Neural cell (in vitro differentiated cells): Measurements from ENCODE around the gene TSPAN18. TPM values are rescaled to one million over a fixed set of nuclear protein-coding genes. Genes with fewer than 3 reads are reported as not detected.

ENCODE experiments used
- H2AFZ ChIP-seq: fragments of 200-600, 300-800 bp; sonication (generic), shearing (Covaris generic); 2 replicates; pipeline ENCODE4 v1.6.0; 2014; ENCODE audit warnings: low read depth, mild to moderate bottlenecking, antibody characterized with exemption, low read length, moderate library complexity
- H3F3A ChIP-seq: fragments of 200-600 bp; shearing (Covaris generic); 2 replicates; pipeline ENCODE4 v1.6.1; 2016; ENCODE audit warnings: mild to moderate bottlenecking, moderate library complexity, mixed read lengths, antibody characterized with exemption, low read length; ENCODE audit not compliant: insufficient read depth, poor library complexity, severe bottlenecking
- H3K27ac ChIP-seq: fragments of 200-600, 300-800 bp; sonication (generic), shearing (Covaris generic); 2 replicates; pipeline ENCODE4 v1.5.1; 2014; ENCODE audit warnings: mild to moderate bottlenecking, low read length, moderate library complexity
- H3K27me3 ChIP-seq: fragments of 300-800, 200-600 bp; sonication (generic), shearing (Covaris generic); 2 replicates; pipeline ENCODE4 v1.6.0; 2014; ENCODE audit warnings: mild to moderate bottlenecking, low read depth, low read length, moderate library complexity; ENCODE audit not compliant: insufficient read depth
- H3K36me3 ChIP-seq: fragments of 300-800, 200-600 bp; sonication (generic), shearing (Covaris generic); 2 replicates; pipeline ENCODE4 v1.5.1; 2014; ENCODE audit warnings: mild to moderate bottlenecking, antibody characterized with exemption, low read length, moderate library complexity; ENCODE audit not compliant: insufficient read depth
- H3K4me2 ChIP-seq: fragments of 300-800, 200-600 bp; sonication (generic), shearing (Covaris generic); 2 replicates; pipeline ENCODE4 v1.6.0; 2014; ENCODE audit warnings: mild to moderate bottlenecking, low read length
- H3K4me3 ChIP-seq: fragments of 300-800, 200-600 bp; sonication (generic), shearing (Covaris generic); 2 replicates; pipeline ENCODE4 v1.5.1; 2014; ENCODE audit warnings: mild to moderate bottlenecking, low read length, moderate library complexity
- H3K79me2 ChIP-seq: fragments of 200-600 bp; shearing (Covaris generic); replicated peaks from 2 replicates; pipeline ENCODE4 v1.6.0; 2014; ENCODE audit warnings: mild to moderate bottlenecking, low read length, moderate library complexity; ENCODE audit not compliant: insufficient read depth
- H3K9ac ChIP-seq: fragments of 300-800, 200-600 bp; sonication (generic), shearing (Covaris generic); 2 replicates; pipeline ENCODE4 v1.6.1; 2016; ENCODE audit warnings: mild to moderate bottlenecking, low read length, mixed read lengths
- H3K9me2 ChIP-seq: fragments of 200-600 bp; shearing (Covaris generic); 2 replicates; pipeline ENCODE4 v1.6.1; 2016; ENCODE audit warnings: mild to moderate bottlenecking, low read length, mixed read lengths; ENCODE audit not compliant: insufficient read depth
- H3K9me3 ChIP-seq: fragments of 200-600, 300-800 bp; sonication (generic), shearing (Covaris generic); 2 replicates; pipeline ENCODE4 v1.6.1; 2016; ENCODE audit warnings: mild to moderate bottlenecking, mixed run types, low read length, moderate library complexity, mixed read lengths
- H4K20me1 ChIP-seq: fragments of 200-600 bp; shearing (Covaris generic); 2 replicates; pipeline ENCODE4 v1.6.1; 2016; ENCODE audit warnings: mild to moderate bottlenecking, mixed run types; ENCODE audit not compliant: insufficient read depth
- CTCF ChIP-seq: fragments of 450-650 bp; IDR thresholded peaks from 2 replicates; pipeline ENCODE4 v1.5.1; 2014; ENCODE audit warnings: antibody characterized with exemption, mild to moderate bottlenecking, moderate library complexity; ENCODE audit not compliant: poor library complexity, severe bottlenecking
- EP300 ChIP-seq: fragments of 450-650 bp; conservative IDR thresholded peaks from 2 replicates; pipeline ENCODE4 v1.6.1; 2014; ENCODE audit warnings: antibody characterized with exemption, mild to moderate bottlenecking, moderate library complexity; ENCODE audit not compliant: poor library complexity, severe bottlenecking
- EZH2 ChIP-seq: fragments of 200-600, 300-800 bp; shearing (Covaris generic), sonication (generic); IDR thresholded peaks from 2 replicates; pipeline ENCODE4 v1.6.1; 2014; ENCODE audit warnings: antibody characterized with exemption, low read length, borderline replicate concordance, mild to moderate bottlenecking; ENCODE audit not compliant: insufficient read depth, poor library complexity, severe bottlenecking
- MXI1 ChIP-seq: fragments of 450-650 bp; conservative IDR thresholded peaks from 2 replicates; pipeline ENCODE4 v1.6.1; 2014; ENCODE audit warnings: antibody characterized with exemption, mild to moderate bottlenecking; ENCODE audit not compliant: poor library complexity, severe bottlenecking
- POLR2AphosphoS5 ChIP-seq: IDR thresholded peaks from 2 replicates; pipeline ENCODE4 v1.6.1; 2012
- RAD21 ChIP-seq: fragments of 450-650 bp; conservative IDR thresholded peaks from 2 replicates; pipeline ENCODE4 v1.6.1; 2014; ENCODE audit warnings: antibody characterized with exemption, mild to moderate bottlenecking, moderate library complexity
- REST ChIP-seq: IDR thresholded peaks from 2 replicates; pipeline ENCODE4 v1.6.1; 2012; ENCODE audit warnings: borderline replicate concordance
- SMC3 ChIP-seq: fragments of 450-650 bp; conservative IDR thresholded peaks from 2 replicates; pipeline ENCODE4 v1.6.1; 2014; ENCODE audit warnings: antibody characterized with exemption, mild to moderate bottlenecking, moderate library complexity; ENCODE audit not compliant: poor library complexity
- TAF1 ChIP-seq: IDR thresholded peaks from 2 replicates; pipeline ENCODE4 v1.6.1; 2012; ENCODE audit warnings: low read depth
- polyA plus RNA-seq: library from polyadenylated mRNA; depleted of rRNA; stranded (reverse); fragments of >200 nt; gene quantifications from 2 replicates; pipeline ENCODE4 v1.2.3, GENCODE V29; 2014

The TSPAN18 gene
- polyA plus RNA-seq, 1 donor from 2014 or later, result 8.4 TPM

- Histone ChIP-seq H3K9me3 (no peaks in the 10 kb centered on the region), H3K9ac (no peak overlapping the region), H3K4me3 (no peak overlapping the region), H2AFZ (no peak overlapping the region), H3K27me3 (no peaks in the 10 kb centered on the region), H3K27ac (no peak overlapping the region), H3K79me2 (no peaks in the 10 kb centered on the region), H4K20me1 (no peaks in the 10 kb centered on the region), H3K4me2 (no peak overlapping the region), H3K36me3 (no peaks in the 10 kb centered on the region), H3F3A (no peaks in the 10 kb centered on the region), H3K9me2 (no peaks in the 10 kb centered on the region)
- TF ChIP-seq POLR2AphosphoS5, result no peak
Observed at GRCh38 chr11:44979543-44980399, 253.0 kb downstream of the TSPAN18 start.

- Histone ChIP-seq H3K9me3 (no peaks in the 10 kb centered on the region), H4K20me1 (no peaks in the 10 kb centered on the region), H3K4me2 (no peak overlapping the region), H3K4me3 (no peak overlapping the region), H3K9me2 (no peaks in the 10 kb centered on the region), H3K27me3 (no peaks in the 10 kb centered on the region), H3K79me2 (no peaks in the 10 kb centered on the region), H2AFZ (no peak overlapping the region), H3K36me3 (no peaks in the 10 kb centered on the region), H3K9ac (no peak overlapping the region), H3K27ac (no peak overlapping the region), H3F3A (no peaks in the 10 kb centered on the region)
- TF ChIP-seq POLR2AphosphoS5 (no peak), MXI1 (no peak), REST (no peak), SMC3 (no peak), RAD21 (no peak), EZH2 (no peak), TAF1 (no peak), EP300 (no peak), CTCF (no peak)
Observed at GRCh38 chr11:44980533-44981427, 254.0 kb downstream of the TSPAN18 start.

Other genes starting within 250 kb of the TSPAN18 start
- gene CD82, start 161.3 kb upstream of the TSPAN18 start, polyA plus RNA-seq, result 0.84 and 2.3 TPM in 2 replicates
- gene TP53I11, start 223.9 kb downstream of the TSPAN18 start, polyA plus RNA-seq, result 30.0 and 31.4 TPM in 2 replicates